GM11168 (cell line): ENCODE measurements around the gene BRF1.

Experiments used
- in situ Hi-C: fragments of 300-500 bp; cut with MboI; formaldehyde crosslinking; loops from one replicate; pipeline ENCODE4 v1.12.0; 2022; ENCODE audit warnings: low sequenced_read_pairs; ENCODE audit not compliant: unreplicated experiment

BRF1 gene

DNA sequence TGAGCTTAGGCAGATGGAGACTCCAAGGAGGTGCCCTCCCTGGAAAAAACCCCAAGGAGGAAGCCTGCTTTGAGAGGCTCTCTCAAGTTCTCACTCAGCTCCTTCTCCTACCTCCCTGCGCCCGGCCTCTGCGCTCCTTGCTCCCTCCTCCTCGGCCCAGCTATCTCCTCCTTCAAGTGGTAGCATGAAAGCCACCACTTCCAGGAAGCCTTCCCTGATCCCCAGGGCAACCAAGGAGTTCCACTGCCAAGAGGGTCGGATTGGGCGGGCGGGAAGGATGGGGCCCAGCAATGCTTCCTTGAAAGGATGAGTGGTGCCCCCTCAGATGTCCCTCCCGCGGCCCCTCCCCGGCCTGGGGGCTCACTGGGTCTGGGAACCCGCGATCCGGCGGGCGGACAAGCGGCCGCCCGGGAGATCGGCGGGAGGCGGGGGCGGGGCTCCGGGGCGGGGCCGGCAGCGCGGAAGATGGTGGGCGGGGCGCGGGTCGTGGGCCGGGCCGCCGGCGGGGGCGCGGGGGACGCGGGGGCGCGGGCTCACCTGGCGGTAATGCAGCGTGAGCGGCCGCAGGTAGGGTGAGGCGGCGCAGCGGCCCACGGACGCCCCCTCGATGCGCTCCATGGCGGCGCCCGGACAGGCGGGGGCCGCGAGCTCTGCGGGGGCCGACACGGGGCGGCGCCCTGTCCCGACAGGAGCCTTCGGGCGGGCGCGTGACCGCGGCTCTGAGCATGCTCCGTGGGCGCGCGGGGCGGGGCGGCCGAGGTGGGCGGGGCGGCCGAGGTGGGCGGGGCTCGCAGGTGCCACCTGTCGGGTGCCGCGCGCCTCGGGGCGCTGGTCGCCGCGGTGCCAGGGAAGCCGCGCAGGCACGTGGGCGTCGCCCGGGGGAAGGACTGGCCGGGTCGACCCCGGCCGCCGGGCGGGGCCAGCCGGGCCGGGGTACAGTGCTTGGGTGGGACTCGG lies 119.9 kb downstream of the BRF1 start, which contains the start of gene NUDT14:
TSS of gene NUDT14 (minus strand) at position 721 of the 957 bp plus-strand sequence. CDS start at position 618, 103 bp downstream.
- in situ Hi-C loops, result no loop called here

DNA sequence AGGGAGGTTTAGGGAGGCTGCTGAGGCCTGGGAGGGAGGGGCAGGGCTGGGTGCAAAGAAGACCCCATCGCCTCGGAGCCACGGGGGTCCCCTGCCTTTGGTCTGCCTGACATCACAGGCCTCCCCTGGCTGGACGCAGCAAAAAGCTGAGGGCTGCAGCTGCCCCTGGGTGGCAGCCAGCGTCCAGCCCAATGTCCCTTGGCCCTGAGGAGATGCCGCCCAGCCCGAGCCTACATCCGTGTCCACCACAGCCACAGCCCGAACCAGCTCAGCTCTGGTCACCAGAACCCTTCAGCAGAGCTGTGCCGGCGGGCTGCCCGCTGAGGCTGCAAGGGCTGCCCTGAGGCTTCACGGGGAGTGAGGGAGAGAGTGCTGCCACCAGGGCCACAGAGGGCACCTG lies 121.6 kb downstream of the BRF1 start:
- in situ Hi-C loops, result no loop called here

DNA sequence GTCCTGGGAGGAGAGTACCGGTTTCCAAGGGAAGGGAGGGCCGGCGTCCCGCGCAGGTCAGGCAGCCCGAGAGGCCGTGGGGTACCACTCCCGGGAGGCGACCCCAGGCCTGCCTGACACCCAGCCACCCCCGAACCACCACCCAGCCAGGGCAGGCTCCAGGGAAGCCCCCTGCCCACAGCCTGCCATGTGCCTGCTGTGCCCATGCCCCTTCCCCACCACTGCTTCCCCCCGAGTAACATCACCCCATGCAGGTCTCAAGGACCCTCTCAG lies 122.0 kb downstream of the BRF1 start:
- in situ Hi-C loops, result no loop called here

DNA sequence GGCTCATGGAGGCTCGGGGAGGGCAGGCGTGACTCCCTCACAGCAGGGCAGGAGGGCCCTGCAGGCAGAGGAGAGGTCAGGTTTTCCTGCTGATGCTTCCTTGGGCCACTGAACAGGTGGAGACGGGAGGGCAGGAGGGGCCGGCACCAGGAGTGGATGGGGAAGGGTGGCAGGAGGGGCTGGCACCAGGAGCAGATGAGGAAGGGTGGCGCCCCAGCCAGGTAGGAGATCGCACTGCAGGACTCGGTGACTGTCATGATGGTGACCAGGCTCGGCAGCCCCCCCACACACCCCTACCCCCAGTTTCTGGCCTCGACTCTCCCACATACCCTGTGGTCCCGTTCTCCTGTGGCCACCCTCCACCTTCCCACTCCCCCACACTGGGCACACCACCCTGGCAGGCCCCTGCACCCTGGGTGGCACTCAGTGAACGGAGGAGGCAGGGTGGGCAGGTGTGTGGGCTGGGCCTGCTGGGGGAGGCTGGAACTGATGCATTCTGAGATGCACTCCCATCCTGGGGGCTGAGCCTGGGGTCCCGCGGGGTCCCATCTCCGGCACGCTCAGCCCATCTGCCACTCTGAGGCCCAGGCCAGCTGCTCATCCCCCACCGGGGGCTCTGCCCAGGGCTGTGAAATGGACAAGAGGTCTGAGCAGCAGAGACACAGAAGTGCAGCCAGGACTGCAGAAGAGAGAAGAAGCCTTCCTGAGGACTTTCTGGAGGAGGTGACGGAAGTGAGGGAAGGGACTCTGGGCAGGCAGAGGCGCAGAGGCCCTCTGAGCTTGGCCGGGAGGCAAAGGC lies 122.5 kb downstream of the BRF1 start:
- in situ Hi-C loops, result no loop called here

DNA sequence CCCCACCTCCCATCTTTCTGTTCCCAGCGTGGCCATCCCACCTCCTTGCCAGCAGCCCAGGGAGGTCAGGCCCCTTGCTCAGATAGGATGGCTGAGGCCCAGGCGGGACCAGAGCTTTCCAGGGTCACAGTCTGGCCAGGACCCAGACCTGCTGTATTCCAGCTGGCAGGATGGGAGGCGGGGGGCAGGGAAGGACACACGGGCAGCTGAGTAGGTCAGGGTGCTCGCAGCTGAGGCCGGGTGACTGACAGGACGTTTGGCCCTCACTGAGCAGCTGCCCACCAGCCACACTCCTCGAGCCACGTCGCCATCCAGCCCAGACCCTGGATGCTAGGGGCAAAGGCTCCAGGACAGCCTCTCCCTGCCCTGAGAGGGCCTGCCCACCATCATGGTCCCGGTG lies 123.7 kb downstream of the BRF1 start:
- in situ Hi-C loops, result no loop called here

DNA sequence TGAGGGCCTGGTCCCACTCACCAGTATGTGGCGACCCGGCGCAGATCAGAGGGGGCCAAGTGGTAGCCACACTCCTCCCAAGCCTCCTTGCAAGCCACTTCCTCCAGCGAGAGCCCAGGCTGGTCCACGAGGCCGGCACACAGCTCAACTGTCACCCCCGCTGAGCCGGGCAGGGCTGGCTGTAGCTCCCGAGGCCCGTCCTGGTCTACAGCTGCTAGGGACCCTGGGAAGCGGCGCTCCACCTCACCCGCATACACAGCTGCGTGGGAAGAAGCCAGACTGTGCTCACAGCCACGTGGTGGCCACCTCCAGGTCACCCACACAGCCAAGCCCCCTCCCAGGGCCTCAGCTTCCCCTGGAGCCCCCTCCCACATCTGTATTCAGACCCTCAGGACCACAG lies 124.3 kb downstream of the BRF1 start:
- in situ Hi-C loops, result no loop called here

DNA sequence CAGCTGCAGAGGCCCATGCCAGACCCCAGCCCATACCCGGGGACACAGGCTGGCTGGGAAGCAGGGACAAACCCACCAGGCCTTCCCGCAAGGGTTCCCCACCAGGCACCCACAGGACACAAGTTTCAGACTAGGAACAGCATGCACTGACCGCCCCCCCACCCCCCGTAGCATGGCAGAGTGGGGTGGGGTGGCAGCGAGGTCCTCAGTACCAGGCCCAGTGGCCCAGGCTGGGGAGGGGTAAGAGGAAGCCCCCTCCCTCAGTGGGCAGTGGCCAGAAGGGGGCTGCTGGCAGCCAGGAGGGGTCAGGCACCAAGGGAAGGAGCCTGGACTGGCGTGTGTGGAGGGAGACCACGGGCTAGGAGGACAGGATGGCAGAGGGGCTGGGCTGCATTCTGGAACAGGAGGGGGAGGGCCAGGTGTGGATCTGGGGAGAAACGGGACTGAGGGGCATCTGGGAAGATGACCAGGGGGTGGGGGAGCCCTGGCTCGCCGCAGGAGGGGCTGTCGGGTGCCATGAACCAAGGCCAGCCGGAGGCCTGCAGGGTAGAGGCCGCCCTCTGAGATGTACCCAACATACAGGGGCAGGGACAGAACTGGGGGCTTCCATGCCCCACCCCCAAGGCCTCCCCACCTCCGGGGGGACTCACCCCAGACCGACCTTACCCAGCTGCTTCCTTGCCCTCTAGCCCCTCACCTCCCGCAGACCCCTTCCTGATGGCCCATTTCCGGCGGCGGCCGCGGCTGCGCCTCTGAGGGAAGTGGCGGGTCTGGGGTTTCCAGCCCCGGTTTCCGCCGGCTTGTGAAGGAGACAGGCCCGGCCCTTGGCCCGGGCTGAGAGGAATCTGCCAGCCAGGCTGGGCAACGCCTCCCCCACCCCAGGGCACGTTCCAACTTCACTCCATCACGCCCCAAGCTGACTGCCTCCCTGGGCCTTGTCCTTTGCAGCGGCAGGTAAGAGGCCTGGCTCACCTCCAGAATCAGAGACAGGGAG lies 126.6 kb downstream of the BRF1 start:
- in situ Hi-C loops, result no loop called here

DNA sequence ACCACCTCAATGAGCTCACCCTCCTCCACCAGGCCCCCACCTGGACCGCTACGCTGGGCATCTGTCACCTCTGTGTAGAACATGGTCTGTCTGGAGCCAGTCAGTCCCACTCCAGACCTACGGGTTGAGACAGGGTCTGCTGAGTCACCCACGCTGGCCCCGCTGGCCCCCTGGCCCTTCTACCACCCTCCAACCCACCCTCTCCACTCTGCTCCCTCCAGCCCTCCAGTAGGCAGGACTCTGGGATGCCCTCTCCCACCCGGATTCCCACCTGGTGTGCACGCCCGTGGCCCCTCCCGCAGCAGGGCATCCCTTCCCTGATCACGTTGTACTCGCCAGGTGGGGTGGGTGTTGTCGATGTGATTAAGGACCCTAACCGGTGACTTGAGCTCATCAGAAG lies 127.7 kb downstream of the BRF1 start:
- in situ Hi-C loops, result no loop called here

DNA sequence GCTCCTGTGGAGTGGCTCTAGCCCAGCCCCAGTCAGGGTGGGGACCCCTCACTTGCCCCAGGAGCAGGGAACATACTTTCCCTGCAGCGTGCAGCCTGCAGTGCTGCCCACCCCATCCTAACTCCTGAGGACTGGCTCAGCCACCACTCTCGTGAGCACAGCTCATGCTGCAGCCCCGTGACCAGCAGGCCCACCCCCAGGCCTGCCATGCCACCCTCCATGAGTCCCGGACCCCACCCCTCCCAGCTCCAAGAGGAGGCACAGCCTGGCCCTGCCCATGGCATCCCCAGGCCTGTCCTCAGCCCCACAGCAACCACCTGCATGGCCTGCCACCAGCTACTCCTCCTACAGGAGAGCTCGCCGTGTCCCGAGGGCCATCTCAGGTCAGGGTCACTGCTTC lies 128.3 kb downstream of the BRF1 start:
- in situ Hi-C loops, result no loop called here

DNA sequence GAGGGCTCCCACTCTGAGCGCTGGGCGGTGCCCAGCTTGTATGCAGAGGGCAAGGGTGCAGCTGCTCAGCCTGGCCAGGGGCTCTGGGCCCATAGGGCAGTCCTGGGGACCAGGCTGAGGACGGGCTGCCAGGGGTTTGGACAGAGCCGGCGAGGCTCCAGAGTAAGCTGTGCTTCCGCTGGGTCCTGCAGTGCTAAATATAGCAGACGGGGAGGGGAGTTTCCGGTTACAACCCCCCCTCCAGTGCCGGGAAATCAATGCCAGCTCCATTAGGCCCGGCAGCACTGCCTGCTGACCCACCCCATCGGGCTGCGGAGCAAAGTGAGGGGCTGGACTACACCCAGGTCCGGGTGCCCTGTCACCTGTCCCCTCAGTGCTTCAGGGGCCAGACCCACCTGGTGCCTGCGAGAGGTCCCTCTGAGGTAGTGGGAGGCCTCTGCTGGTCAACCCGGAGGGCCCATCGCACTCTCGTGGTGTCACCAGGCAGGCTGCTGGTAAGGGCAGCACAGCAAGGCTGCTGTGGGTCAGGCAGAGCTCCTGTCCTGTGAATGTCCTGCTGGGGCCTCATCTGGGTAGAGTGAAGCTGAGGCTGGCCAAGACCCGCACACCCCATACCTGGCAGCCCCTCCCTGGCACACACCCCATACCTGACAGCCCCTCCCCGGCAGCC lies 129.7 kb downstream of the BRF1 start:
- in situ Hi-C loops, result no loop called here

DNA sequence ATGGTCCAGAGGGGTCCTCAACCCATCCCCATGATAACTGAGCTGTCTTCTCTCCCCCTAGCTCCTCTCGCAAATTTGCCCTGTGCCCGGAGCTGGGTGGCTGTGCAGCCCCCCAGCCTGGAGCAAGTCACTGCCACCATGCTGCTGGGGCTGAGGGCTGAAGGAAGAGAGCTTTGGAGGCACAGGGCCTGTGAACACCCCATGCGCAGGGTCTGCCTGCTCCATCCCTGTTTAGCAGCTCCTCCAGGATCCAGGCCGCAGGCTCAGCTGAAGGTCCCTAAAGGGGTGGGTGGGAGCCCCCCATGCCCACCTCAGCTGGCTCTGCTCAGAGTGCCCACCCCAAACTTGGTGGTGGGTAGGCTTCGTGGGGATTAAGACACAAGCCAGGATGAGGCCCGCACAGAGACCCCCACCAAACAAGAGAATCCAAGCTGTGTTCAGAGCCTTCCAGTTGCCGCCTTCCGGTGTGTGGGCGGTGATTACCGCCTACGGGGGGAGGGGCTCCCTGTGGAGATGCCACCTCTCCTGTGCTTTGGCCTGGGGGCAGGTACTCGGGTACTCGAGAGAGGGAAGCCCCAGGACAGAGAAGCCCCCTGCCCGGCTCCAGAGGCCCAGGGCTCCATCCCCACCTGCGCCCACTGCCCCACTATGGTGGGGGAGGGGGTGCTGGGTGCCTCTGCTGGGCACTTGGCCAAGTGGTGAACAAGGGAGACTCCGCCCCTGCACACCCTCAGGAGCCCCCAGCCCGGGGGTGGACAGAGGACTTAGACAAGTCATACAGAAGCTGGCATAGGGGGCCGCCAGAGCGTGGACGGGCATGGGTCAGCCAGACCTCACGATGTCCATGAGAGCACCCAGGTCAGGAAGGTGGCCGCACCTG lies 130.8 kb downstream of the BRF1 start:
- in situ Hi-C loops, result no loop called here

DNA sequence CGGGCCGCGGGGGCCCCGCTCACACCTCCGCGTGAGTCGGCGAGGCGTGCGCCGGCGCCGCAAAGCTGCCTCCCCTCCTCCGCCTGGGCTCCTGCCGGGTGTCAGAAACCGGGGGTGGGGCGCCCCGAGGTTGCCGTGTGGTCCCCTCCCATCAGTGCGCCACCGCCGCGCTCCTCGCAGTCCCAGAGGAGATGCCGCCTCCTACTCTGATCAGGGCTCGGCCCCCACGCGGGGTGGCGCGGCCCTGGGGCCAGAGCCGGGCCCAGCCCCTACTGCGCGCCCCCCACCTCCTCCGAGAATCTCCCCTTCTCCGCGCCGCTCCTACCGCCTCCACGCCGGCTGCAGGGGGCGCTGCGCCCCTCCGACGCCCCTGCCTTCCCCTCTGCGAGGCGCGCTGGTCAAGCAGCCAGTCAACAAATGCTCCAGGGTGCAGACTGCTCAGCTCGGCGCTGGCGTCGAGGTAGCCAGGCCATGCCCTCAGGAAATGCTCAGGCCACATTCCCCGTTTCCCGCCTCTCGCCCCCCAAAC lies 131.8 kb downstream of the BRF1 start:
- in situ Hi-C loops, result no loop called here

DNA sequence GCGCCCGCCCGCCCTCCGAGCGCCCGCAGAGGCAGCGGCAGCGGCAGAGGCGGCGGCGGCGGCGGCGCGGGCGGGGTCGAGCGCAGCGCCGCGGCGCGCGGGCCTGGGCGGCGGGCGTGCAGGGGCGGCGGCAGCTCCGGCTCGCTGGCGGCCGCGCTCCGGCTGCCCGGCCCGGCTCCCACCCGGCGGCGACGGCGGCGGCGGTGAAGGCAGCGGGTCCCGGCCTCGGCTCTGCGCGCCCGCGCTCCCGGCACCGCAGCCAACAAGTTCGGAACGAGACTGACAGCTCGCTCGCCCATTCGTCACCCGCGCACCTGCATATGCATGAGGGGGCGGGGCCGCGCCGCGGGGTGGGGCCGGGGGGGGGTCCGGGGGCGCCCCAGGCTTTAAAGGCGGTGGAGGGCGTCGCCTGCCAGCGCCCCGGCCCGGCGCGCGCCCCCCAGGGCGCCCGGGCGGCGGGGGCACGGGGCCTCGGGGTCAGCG lies 132.3 kb downstream of the BRF1 start, which contains the start of gene JAG2:
TSS of gene JAG2 (minus strand) at position 281 of the 483 bp plus-strand sequence. CDS start 356 bp downstream, outside the sequence.
- in situ Hi-C loops, result no loop called here

DNA sequence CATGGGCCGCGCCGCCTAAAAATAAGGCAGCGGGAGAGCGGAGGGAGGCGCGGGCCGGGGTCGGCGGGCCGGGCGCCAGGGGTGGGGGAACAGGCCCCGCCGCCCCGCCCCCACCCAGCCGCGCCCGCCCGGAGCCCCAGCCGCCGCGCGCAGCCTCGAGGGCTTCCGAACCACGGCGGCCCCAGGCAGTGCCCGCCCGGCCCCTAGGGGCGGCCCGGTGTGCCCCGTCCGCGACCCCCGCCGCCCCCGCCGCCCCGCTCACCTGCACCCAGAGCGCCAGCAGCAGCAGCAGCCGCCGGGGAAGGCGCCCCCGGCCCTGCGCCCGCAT lies 132.7 kb downstream of the BRF1 start:
- in situ Hi-C loops, result no loop called here

DNA sequence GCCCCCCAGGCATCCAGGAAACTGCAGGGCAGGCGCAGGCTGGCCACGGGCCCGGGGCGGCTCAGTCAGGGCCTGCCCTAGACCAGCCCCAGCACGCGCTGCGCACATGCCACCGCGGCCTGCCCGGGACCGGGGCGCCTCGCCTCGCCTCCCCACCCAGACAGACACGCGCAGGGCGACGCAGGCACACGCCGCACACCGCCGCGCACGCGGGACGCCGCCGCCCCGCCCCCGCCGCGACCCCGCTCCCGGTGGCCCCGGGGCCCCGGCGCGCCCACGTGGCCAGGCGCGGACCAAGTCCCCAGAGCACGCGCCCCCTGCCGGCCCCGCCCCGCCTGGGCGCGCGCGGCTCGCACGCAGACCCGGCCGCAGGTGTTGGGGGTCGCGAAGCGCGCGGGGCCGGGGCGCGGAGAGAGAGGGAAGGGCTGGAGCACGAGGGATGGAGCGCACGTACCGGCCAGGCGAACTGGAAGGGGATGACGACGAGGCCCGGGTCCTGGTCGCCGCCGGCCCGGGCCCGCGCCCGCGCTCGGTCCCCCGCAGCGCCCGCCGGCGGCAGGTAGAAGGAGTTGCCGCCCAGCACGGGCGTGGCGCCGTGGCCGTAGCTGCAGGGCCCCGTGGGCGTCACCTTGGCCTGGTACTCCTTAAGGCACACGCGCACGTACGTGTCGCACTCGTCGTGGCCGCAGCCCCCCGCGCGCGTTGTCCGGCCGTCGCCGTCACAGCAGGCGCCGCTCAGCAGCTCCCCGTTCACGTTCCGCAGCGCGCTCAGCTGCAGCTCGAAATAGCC lies 133.3 kb downstream of the BRF1 start:
- in situ Hi-C loops, result no loop called here

DNA sequence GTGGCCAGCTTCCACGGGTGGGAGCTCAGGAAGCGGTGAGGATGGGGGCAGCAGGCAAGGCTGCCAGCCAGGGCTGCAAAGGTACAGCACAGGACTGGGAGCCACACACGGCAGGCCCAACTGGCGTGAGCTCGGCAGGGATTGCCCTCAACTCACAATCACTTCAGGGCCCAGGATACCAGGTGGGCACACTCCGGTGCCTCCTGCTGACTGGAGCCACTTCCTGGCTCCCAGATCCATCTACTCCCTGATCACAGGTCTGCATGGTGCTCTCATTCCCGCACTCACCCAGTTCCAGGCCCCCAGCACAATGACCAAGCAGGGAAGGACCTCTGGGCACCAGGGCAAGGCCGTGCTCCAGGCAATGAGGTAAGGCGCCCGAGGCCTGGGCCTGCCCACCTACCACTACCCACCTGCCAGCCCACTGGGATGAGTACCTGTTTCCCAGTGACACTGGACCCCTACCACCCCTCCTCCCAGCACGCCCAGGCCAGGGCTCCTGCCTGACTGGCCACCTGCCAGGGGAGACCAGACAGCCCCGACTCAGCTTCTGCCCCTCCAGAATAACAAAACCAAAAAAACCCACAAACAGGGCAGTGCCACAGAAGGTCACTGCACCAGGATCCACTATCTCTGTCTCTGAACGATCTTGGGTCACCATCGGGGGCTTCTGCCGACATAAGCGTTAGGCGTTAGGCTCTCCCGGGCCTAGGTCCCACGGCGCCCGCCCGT lies 134.1 kb downstream of the BRF1 start:
- in situ Hi-C loops, result no loop called here
